ENCODE measurements around the gene NCOR2. TPM values are rescaled to one million over a fixed set of nuclear protein-coding genes. Genes with fewer than 3 reads are reported as not detected.

The NCOR2 gene
- total and polyA plus RNA-seq, 2 of the 4 experiments (the other 2 are of a cell fraction) = 12.9 to 40.8 TPM

GRCh38 chr12:124529565-124530276, 37.7 kb downstream of the NCOR2 start:
- H3K4ac ChIP-seq (ENCODE audit: low read depth, low read length) = no peak overlapping the region
- H3K36me3 ChIP-seq (ENCODE audit: control insufficient read depth, insufficient read depth, low read length) = peaks cover 6% of the 10 kb centered on the region
- ChIA-PET POLR2A (ENCODE audit: unreplicated experiment) (no interaction called here), CTCF (no interaction called here)
- H2AK9ac ChIP-seq (replicated peaks; ENCODE audit: low read depth, low read length, poor library complexity) = no peak overlapping the region
- BruUV-seq (replicated peaks) = no TSS peak
- TF ChIP-seq CTCF (conservative IDR thresholded peaks at IDR 0.05; ENCODE audit: low read depth, low read length) (no peak), CEBPB (IDR thresholded peaks at IDR 0.05; ENCODE audit: low read depth, low read length) (no peak)
- no peak overlapping the region for H4K91ac ChIP-seq (ENCODE audit: insufficient read depth, low read depth, low read length)
- H3K14ac ChIP-seq (replicated peaks; ENCODE audit: low read depth, low read length) = no peak overlapping the region
- no peak for DNase-seq
- no peak overlapping the region for H3K27ac ChIP-seq (ENCODE audit: insufficient read depth, low read length)
- no peak for ATAC-seq (ENCODE audit: low read depth)
- in situ Hi-C loops (cut with MboI; ENCODE audit: low sequenced_read_pairs) = no loop called here
- intact Hi-C loops (cut with micrococcal nuclease) = no loop called here
- H3K56ac ChIP-seq (ENCODE audit: extremely low read depth, insufficient read depth, low read length) = no peak overlapping the region
- H2BK5ac ChIP-seq (ENCODE audit: low read depth, low read length, poor library complexity, severe bottlenecking) = no peak overlapping the region
- no peaks in the 10 kb centered on the region for H3K9me3 ChIP-seq (ENCODE audit: control insufficient read depth, insufficient read depth, low read length)
- H3K23ac ChIP-seq (ENCODE audit: low read depth, low read length) = no peak overlapping the region
- H2BK120ac ChIP-seq (ENCODE audit: low read depth, low read length) = no peak overlapping the region
- H3K4me1 ChIP-seq (ENCODE audit: control insufficient read depth, insufficient read depth, low read length) = peaks cover 2% of the 10 kb centered on the region; the same call in 1 of the 2 replicates
- no peak overlapping the region for H4K8ac ChIP-seq (ENCODE audit: low read depth in 2 of 2, low read length in 2 of 2)
- H3K4me3 ChIP-seq (ENCODE audit: insufficient read depth, low read depth, low read length) = no peak overlapping the region
- peaks cover 22% of the 10 kb centered on the region for H3K9me1 ChIP-seq (ENCODE audit: insufficient read depth, low read length)
- H4K20me1 ChIP-seq (ENCODE audit: insufficient read depth, low read length) = peaks cover 88% of the 10 kb centered on the region
- no peak overlapping the region for H3K4me2 ChIP-seq (ENCODE audit: low read depth, low read length)
- no peak overlapping the region for H2AK5ac ChIP-seq (ENCODE audit: low read depth, low read length)
- H3K27me3 ChIP-seq (ENCODE audit: control insufficient read depth, insufficient read depth, low read length) = no peaks in the 10 kb centered on the region
- dilution Hi-C loops (cut with HindIII; ENCODE audit: low sequenced_read_pairs, unreplicated experiment) = no loop called here
- no peak overlapping the region for H4K5ac ChIP-seq (ENCODE audit: low read depth, low read length)
- H2AFZ ChIP-seq (replicated peaks; ENCODE audit: low read length, poor library complexity) = no peak overlapping the region
- H3K18ac ChIP-seq (ENCODE audit: low read depth, low read length) = no peak overlapping the region
- peaks cover 50 to 78% of the 10 kb centered on the region in 2 experiments for H3K79me1 ChIP-seq (ENCODE audit: low read depth in 1 of 2, low read length in 2 of 2)
- 100% methylated on average over 2 of the region's 6 CpGs; no CpG with 5 or more reads in 1 of the 2 experiments for WGBS, 2 experiments (ENCODE audit: extremely low coverage in 2 of 2, insufficient read length in 1 of 2)
- no peak overlapping the region for H3K9ac ChIP-seq (ENCODE audit: low read depth, low read length)
- H2BK15ac ChIP-seq (ENCODE audit: low read depth, low read length) = no peak overlapping the region
- no peak overlapping the region for H2BK20ac ChIP-seq (ENCODE audit: low read depth, low read length)

Measured in IMR-90 (cell line).